HG03378 (cell line): Measurements from ENCODE around the gene PLCD3.

Experiments
- ATAC-seq: cut with Tn5 transposase; IDR thresholded peaks from one replicate; pipeline ENCODE4 v1.9.1; 2021; ENCODE audit warnings: mild to moderate bottlenecking, moderate library complexity; ENCODE audit not compliant: unreplicated experiment

The PLCD3 gene

DNA sequence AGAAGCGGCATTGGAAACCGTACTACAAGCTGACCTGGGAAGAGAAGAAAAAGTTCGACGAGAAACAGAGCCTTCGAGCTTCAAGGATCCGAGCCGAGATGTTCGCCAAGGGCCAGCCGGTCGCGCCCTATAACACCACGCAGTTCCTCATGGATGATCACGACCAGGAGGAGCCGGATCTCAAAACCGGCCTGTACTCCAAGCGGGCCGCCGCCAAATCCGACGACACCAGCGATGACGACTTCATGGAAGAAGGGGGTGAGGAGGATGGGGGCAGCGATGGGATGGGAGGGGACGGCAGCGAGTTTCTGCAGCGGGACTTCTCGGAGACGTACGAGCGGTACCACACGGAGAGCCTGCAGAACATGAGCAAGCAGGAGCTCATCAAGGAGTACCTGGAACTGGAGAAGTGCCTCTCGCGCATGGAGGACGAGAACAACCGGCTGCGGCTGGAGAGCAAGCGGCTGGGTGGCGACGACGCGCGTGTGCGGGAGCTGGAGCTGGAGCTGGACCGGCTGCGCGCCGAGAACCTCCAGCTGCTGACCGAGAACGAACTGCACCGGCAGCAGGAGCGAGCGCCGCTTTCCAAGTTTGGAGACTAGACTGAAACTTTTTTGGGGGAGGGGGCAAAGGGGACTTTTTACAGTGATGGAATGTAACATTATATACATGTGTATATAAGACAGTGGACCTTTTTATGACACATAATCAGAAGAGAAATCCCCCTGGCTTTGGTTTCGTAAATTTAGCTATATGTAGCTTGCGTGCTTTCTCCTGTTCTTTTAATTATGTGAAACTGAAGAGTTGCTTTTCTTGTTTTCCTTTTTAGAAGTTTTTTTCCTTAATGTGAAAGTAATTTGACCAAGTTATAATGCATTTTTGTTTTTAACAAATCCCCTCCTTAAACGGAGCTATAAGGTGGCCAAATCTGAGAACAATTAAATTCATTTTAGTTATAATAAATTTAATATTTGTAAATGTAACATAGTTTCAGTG is 17.7 kb upstream of the PLCD3 start:
- ATAC-seq, result no peak

DNA sequence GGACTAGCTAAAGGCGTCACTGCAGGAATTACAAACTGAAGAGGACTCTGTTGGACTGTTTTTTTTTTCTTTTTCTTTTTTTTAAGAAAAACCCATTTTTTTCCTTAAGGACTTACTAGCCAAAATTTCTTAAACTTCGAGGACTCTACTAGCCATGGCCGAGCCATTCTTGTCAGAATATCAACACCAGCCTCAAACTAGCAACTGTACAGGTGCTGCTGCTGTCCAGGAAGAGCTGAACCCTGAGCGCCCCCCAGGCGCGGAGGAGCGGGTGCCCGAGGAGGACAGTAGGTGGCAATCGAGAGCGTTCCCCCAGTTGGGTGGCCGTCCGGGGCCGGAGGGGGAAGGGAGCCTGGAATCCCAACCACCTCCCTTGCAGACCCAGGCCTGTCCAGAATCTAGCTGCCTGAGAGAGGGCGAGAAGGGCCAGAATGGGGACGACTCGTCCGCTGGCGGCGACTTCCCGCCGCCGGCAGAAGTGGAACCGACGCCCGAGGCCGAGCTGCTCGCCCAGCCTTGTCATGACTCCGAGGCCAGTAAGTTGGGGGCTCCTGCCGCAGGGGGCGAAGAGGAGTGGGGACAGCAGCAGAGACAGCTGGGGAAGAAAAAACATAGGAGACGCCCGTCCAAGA is 16.8 kb upstream of the PLCD3 start:
- no peak for ATAC-seq

DNA sequence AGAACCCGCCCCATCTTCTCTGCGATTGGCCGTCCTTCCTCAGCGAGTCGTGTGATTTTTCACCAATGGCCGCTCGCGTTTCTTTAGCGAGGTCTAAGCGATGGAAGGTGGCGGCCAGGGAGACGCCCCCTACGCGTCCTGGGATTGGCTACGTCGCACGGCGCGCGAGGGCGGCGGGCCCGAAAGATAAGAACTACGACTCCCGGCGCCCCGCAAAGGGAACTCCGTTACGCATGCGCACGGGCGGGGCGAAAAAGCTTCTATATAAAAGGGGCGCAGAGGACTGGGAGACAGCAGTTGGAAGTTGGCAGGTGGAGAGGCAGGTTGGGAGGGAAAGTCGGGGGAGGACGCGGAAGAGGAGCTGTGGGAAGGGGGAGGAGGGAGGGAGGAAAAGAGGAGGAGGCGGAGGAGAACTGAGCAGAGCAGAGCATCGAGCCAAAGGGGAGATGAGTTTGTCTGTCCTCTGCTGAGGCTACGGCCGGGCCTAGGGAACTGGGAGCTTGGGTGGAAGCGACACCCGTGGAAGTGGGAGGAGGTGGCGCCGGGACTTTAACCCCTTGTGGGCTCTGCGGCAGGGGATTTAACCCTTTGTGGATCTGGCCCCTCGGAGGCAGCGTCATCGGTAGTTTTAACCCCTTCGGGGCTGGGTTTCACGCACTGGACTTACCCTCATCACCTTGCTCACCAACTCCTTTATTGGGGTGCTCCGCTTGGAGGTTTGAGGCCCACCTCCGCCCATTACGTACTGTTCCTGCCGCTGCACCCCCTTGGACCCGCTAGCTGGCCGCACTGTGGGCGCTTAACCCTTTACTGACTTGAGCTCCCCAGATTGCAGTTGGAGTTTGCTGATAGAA is 16.1 kb upstream of the PLCD3 start, which contains the start of gene HEXIM1:
Gene HEXIM1 (plus strand): TSS at position 293 of the 854 bp plus-strand sequence. CDS start 716 bp downstream, outside the sequence.
- ATAC-seq, result peak; percentile 43

DNA sequence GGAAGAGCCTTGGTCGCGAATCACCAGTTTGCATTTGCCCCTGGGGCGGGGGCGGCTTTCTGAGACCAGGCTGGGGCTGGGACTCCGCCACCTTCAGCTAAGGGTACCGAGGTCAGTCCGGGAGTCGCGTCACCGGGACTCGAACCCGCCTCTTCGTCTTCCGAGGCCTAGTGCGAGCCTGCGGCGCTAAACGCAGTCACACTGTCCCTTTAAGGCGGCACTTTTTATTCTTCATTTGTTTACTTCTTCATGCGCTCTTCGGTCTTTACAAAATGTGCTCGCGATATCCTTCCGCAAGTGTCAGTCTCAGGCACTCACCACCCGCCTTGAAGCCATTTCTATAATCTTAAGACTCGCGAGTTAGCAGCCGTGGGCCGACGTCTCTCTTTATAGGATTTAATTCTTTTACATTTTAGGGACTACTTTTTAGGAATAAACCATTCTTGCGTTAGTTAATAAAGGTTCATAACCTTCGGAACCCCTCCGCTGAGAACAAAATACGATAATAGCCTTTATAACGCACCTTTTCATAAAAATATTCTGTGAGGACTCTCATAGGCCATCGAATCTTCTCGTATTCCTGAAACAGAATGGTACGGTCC is 15.4 kb upstream of the PLCD3 start:
- no peak for ATAC-seq

DNA sequence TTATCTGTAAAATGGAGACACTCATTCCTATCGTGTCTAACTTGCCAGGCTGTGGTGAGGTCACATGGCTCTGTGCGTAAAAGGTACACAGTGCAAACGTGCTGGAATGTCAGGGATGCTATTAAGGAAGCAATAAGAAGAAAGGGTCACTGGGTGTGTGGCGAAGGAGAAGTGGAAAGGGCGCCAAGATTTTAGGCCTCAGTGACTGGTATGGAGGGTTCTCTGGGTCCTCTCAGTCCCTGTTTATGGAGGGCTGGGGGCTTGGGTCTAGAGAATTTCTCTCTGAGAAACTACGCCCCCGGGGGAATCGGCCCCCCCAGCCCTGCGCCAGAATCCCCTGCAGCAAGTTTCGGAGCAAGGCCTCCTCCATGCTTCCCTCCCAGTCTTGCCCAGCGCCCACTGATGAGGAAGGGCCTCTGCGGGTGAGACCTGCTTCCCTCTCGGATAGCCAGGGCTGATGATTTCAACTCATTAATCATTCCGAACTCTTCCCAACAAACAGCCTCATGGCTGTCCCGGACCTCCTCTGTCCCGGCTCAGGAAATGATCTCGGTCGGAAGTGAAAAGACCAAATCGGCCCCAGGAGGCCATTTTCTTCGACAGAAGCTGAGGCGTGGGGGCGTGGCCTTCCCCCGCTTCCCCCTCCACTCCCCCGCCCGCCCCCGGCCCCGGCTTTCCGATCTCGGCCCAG is 14.7 kb upstream of the PLCD3 start:
- ATAC-seq, result no peak

DNA sequence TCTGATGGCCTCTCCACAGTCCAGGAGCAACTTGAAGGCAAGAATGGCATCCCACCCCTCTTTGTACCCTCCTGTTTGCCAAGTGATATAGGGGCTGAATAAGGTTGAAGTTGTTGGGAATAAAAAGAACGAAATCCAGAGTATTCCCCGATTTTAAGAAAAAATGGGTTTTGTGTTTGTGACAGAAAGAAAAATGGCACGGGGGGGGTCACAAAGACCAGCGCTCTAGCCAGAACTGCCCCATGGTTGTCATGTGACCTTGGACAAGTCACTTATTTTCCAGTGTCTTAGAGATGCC is 14.2 kb upstream of the PLCD3 start:
- no peak for ATAC-seq

DNA sequence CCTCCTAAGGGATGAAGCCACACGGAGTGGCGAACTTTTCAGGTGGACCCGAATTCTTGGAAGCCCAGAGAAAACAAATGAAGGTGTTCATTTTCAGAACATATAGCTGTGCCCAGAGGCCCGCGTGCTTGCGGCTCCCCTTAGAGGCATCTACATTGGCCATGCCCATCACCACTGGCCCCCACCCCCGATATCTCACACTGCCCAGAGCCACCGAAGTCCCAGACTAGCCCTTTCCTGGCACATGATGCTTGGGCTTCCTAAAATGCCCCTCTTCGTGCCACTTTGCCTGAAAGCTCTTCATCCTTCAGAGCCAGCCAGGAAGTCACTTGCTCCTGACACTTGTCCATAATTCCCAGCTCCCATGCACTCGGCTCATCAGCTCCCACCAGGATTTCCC is 13.9 kb upstream of the PLCD3 start:
- no peak for ATAC-seq

DNA sequence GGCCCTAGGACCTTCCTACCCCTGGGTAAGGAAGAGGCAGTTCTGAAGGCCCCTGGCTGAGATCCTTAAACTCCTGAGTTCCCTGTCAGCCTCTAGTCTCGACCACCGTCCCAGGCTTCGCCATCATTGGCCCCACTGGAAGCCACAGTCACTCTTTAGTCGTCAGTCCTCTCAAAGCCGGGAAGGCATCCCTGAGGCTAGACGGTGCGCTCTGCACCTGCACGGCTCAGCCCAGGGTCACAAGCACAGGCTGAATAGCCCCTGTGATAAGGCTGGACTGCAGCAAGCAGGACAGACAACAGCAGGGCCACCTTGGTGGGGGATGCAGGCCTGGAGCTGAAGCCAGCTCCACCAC is 12.7 kb upstream of the PLCD3 start:
- no peak for ATAC-seq

DNA sequence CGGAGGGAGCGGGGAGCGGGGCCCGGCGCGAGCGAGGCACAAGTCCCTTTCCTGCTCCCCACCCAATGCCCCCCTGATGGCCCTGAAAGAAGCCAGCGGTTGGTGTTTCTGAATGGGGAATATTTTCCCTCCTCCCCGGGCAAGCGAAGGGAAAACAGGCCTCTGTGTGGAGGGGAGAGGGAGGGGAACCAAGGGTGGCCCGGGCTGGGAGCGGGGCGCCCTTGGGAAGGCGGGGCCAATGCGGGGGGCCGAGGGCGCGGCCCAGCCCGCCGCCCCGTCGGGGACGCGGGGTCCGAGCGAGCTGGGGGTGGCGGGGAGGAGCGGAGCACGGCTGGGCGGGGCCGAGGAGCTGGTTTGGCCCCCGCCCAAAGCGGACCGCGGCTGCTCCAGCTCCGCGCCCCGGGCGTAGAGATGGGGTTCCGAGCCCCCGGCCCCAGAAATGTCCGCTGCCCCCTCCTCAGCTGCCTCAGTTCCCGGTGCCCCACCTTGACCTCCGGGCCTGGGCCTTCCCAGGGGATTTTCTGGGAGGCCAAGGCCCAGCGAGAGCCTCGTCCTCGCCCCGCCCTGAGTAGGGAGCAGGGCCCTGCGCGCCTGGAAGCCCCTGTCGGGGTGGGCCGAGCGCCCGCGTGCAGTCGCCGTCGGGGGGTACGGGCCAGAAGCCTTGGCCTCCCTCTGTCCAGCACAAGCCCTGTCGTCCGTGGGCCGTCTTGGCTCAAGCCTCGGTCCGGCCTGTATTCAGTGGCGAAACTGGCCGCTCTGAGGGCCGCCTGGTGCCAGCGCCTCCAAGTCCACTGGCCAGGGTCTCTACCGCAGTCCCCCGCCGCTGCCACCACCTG is 12.1 kb upstream of the PLCD3 start:
- ATAC-seq, result no peak

DNA sequence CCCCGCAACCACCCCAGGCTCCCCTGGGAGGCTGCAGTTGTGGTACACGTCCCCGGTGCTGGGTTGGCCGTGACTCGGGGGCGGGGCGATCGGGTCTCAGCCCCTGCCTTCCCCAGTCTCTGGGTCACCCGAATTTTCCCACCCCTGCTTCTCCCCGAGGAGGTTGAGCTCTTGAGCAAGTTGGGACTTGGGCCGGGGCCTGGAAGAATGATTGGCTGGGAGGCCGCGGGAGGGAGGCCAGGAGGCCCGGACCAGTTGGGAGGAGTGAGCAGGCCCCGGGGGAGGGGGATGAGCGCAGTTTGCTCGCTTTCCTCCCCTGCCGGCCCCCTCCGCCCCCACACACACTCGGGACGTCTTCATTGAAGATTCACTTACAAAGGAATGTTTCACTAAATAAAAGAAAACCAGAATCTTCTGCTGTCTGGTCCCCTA is 11.5 kb upstream of the PLCD3 start:
- no peak for ATAC-seq

DNA sequence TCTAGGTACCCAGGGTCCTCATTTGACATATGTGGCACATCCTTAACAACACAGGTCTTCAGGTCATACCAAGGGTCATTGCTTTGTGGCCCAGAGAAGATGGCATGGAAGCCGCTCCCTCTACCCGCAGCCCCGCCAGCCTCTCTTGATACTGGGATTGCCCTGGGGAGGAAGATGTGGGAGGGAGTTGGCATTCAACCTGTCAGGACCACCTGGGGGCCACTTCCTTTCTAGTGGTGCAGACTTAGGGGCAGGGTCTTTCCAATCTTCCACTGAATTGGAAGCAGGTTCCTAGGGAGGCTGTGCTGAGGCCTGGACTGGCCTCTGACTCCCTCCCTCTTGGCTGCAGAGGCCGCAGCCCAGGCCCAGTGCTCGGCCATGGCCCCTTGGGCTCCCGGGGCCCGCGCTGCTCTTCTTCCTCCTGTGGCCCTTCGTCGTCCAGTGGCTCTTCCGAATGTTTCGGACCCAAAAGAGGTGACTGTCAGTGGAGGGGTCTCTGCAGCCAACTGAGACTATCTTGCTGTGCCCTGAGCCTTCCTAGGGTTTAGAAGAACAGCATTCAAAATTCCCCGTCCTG is 10.9 kb upstream of the PLCD3 start:
- no peak for ATAC-seq

DNA sequence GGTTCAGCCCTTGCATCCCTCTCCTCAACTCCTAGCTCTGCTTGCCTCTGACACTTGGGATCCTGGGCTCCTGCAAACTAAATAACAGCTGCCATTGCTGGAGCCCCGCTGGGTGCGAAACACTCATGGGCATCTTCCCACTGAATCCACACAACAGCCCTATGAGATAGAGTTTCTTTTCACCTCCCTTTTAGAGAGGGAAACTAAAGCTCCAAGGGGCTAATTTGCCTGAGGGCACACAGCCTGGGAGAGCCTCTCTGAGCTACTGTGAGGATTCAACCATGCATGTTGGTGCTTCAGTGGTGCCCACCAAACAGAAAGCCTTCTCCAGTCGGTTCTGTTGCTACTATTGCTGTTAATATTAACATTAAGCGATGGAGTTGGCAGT is 7.2 kb upstream of the PLCD3 start:
- no peak for ATAC-seq

DNA sequence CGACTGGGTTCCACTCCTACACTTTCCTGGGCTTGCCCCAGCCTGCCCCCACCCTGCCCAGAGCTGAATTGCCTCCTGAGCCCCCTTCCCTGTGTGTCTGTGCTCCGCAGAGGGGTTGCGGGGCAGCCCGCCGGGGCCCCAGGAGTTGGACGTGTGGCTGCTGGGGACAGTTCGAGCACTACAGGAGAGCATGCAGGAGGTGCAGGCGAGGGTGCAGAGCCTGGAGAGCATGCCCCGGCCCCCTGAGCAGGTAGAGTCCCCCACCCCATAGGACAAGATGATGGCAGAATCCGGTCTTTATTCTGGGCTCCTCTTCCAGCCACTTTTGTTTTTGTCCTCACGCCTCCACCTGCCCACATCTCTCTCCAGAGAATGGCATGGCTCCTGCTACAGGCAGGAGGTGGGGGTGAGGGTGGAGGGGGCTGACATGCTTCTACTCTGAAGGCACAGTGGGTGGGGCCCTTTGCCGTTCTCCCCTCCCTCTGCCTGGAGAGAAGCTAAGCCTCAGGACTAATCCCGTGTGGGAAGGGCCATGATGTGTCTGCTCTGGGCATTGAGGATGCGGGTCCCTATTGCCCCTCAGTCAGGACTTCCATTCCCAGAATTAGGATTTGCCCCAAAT is 6.7 kb upstream of the PLCD3 start:
- no peak for ATAC-seq

DNA sequence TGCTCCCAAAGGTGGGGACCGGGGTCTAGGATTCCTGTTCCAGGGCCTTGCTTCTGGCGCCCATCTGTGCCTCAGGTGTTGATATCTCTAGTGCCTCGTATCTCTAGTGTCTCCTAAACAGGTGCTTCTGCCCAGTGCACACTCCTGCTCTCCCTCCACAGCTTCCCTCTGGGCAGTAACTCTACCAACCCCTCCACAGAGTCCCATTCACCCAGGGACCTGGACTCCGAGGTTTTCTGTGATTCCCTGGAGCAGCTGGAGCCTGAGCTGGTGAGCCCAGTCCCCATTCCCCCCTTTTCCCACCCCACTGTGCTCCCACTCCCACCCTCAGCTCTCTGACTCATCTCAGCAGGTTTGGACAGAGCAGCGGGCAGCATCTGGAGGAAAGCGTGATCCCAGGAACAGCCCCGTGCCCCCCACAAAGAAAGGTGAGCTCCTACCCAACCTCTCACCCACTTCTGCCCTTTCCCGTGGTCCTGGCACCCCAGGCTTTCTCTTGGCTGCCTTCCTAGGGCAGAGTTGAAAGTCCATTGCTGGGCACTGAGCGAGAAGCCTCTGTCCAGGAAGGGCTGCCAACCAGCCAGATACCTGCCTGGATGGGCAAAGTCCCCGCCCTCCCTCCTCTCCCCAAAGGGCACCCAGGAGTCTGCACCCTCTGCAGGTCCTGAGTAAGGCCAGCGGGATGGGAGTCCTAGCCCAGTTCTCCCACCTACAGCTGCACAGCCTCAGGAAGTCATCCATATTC is 5.4 kb upstream of the PLCD3 start:
- no peak for ATAC-seq

DNA sequence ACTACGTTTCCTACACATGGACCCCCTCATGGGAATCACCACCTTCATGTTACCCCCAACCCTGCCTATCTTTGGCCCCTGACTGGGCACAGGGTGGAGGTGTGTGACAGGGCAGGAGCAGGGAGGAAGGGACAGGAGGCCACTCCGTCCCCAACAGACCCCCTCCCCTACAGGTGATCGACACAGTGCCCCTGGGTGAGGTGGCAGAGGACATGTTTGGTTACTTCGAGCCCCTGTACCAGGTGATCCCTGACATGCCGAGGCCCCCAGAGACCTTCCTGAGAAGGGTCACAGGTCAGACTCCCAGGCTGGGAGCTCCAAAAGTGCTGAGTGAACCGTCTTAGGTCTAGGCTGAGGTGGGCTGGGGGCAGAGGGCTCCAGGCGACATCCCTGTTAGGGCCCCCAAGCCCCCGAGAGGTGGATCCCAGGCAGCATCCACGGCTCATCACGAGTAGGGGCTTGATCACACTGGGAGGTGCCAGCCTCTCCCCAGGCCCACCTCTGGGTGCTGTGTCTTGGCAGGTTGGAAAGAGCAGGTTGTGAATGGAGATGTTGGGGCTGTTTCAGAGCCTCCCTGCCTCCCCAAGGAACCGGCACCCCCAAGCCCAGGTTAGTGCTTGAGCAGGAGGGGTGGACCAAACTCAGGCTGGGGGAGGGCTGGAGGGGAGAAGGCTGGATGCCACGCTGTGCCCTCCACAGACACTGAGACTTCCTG is 4.7 kb upstream of the PLCD3 start:
- ATAC-seq, result no peak

DNA sequence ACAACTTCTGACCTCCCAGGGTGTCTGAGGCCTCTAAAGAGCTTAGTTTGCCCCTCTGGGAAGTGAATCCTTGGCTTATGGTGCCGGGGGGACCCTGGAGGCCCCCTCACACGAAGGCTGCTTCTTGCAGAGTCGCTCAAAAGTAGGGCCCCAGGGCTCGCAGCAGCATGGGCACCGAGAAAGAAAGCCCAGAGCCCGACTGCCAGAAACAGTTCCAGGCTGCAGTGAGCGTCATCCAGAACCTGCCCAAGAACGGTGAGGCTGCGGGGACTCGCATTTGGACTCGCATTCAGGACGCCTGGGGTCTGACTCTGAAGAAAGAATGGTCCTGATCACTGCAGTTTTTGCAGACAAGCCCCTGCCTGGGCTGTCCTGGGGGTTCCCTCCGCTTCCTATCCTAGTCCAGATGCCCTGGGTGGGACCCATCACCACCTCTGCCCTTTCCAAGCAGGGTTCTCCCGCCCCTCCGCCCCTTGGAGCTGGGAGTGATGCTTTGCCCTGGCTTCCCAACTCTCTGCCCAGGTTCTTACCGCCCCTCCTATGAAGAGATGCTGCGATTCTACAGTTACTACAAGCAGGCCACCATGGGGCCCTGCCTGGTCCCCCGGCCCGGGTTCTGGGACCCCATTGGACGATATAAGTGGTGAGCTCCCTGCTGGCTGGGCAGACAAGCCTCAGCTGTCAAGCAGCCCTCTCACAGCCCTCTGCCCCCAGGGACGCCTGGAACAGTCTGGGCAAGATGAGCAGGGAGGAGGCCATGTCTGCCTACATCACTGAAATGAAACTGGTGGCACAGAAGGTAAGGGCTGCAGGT is 3.9 kb upstream of the PLCD3 start:
- ATAC-seq, result no peak
